SK-N-SH treated with all-trans-retinoic acid at 6 μM for 48 hours (cell line): Measurements from ENCODE around the gene SH3BP5L.

Source experiments
- GLIS3 ChIP-seq: fragments of 250-450 bp; sonication (Bioruptor Pico); IDR thresholded peaks from 2 replicates; pipeline ENCODE4 v1.5.0; 2020; ENCODE audit warnings: mild to moderate bottlenecking, moderate library complexity
- OSR1 ChIP-seq: fragments of 250-450 bp; sonication (Bioruptor Pico); IDR thresholded peaks from 2 replicates; pipeline ENCODE4 v1.8.0; 2022; ENCODE audit warnings: moderate library complexity, mild to moderate bottlenecking, inconsistent platforms
- PATZ1 ChIP-seq: fragments of 250-450 bp; sonication (Bioruptor Pico); IDR thresholded peaks from 2 replicates; pipeline ENCODE4 v1.8.0; 2020; ENCODE audit warnings: mild to moderate bottlenecking, moderate library complexity, borderline replicate concordance
- TCF4 ChIP-seq: fragments of 250-450 bp; sonication (Bioruptor Pico); IDR thresholded peaks from 2 replicates; pipeline ENCODE4 v1.8.0; 2021; ENCODE audit warnings: mild to moderate bottlenecking, moderate library complexity, borderline replicate concordance
- ZFP3 ChIP-seq: fragments of 250-450 bp; sonication (Bioruptor Pico); IDR thresholded peaks from 2 replicates; pipeline ENCODE4 v1.5.0; 2020; ENCODE audit warnings: mild to moderate bottlenecking, moderate library complexity
- ZNF8 ChIP-seq: fragments of 450-650 bp; formaldehyde crosslinking; IDR thresholded peaks from 2 replicates; pipeline ENCODE4 v1.5.0; 2020; ENCODE audit warnings: mild to moderate bottlenecking, moderate library complexity
- TF ChIP-seq, protein P1 (sequence below): fragments of 250-450 bp; sonication (Bioruptor Pico); IDR thresholded peaks from 2 replicates; pipeline ENCODE4 v1.5.1; 2020; ENCODE audit warnings: low read depth, mild to moderate bottlenecking, moderate library complexity

GRCh38 chr1:248853663-248854375, 28.1 kb upstream of the SH3BP5L start:
- TF ChIP-seq ZFP3 (CRISPR knock-in tag), result no peak
- no peak for TF ChIP-seq GLIS3 (CRISPR knock-in tag)
- TF ChIP-seq ZNF8 (CRISPR knock-in tag), result no peak
- no peak for TF ChIP-seq OSR1 (CRISPR knock-in tag)
- no peak for TF ChIP-seq TCF4
- TF ChIP-seq, protein P1, sequence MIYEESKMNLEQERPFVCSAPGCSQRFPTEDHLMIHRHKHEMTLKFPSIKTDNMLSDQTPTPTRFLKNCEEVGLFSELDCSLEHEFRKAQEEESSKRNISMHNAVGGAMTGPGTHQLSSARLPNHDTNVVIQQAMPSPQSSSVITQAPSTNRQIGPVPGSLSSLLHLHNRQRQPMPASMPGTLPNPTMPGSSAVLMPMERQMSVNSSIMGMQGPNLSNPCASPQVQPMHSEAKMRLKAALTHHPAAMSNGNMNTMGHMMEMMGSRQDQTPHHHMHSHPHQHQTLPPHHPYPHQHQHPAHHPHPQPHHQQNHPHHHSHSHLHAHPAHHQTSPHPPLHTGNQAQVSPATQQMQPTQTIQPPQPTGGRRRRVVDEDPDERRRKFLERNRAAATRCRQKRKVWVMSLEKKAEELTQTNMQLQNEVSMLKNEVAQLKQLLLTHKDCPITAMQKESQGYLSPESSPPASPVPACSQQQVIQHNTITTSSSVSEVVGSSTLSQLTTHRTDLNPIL (CRISPR knock-in tag), result no peak
- no peak for TF ChIP-seq PATZ1 (CRISPR knock-in tag)
